HCT116 (cell line): Measurements from ENCODE around the gene AQP10. TPM values are rescaled to one million over a fixed set of nuclear protein-coding genes. Genes with fewer than 3 reads are reported as not detected.
"Not testable (repeated sequence)": the region's sequence is repeated elsewhere in the genome, so short reads cannot be mapped to it uniquely, and the experiment has no call there.

Experiments
- ATAC-seq: fragments of 200-7000 bp; cut with Tn5 transposase; 2 replicates; pipeline ENCODE4 v1.9.1; 2020; ENCODE audit warnings: mild to moderate bottlenecking, moderate library complexity
- BruUV-seq: library from RNA; stranded (reverse); fragments of 400-500 nt; replicated peaks from 2 replicates; lab custom pipeline; 2021; lab: Mats Ljungman, UMichigan
- CTCF ChIA-PET: fragments of 300-600 bp; sonication (Branson Sonifier 250); formaldehyde crosslinking; loops from one replicate; lab custom pipeline; 2021; ENCODE audit warnings: antibody characterized with exemption; lab: Charles Lee
- POLR2A ChIA-PET: fragments of 300-600, 350-600 bp; sonication (Branson Sonifier 250); formaldehyde crosslinking; loops from one replicate; lab custom pipeline; 2021; ENCODE audit warnings: antibody characterized with exemption; lab: Charles Lee
- RAD21 ChIA-PET, 2 experiments: fragments of 300-600 bp; sonication (Branson Sonifier 250); formaldehyde crosslinking; loops; one replicate each; lab custom pipeline; 2023; ENCODE audit warnings: low total read pairs in 2 of 2; ENCODE audit not compliant: uncharacterized antibody in 2 of 2, unreplicated experiment in 2 of 2, low non-redundant PET in 1 of 2; lab: Charles Lee
- DNase-seq: peaks from one replicate; pipeline ENCODE4 v3.0.0-alpha.2; 2010; ENCODE audit warnings: low read depth, low spot score
- H2AFZ ChIP-seq: fragments of 200-600 bp; shearing (Covaris generic), sonication (generic); 2 replicates; pipeline ENCODE4 v1.6.1; 2017; ENCODE audit warnings: low read depth, mixed run types, mixed read lengths, antibody characterized with exemption, low read length; ENCODE audit not compliant: poor library complexity, severe bottlenecking
- H3K27ac ChIP-seq: 2 replicates; pipeline ENCODE4 v1.5.1; 2012; ENCODE audit warnings: low read depth, low read length
- H3K27me3 ChIP-seq: fragments of 200-600 bp; sonication (generic); 2 replicates; pipeline ENCODE4 v1.6.1; 2016; ENCODE audit warnings: mixed run types, low read length, mixed read lengths; ENCODE audit not compliant: insufficient read depth
- H3K36me3 ChIP-seq, 2 experiments: fragments of 200-500 bp in 1 of 2; fragments of 200-600 bp in 1 of 2; sonication (Bioruptor generic) in 1 of 2; sonication (generic) in 1 of 2; 2 replicates each; pipeline versions ENCODE4 v1.5.1 to v1.6.1; 2014 to 2016; ENCODE audit warnings: low read length in 2 of 2, inconsistent platforms in 1 of 2, mixed read lengths in 1 of 2, mixed run types in 1 of 2; ENCODE audit not compliant: insufficient read depth in 2 of 2, control insufficient read depth in 1 of 2
- H3K4me1 ChIP-seq, 2 experiments: fragments of 200-600 bp in 1 of 2; sonication (generic) in 1 of 2; 2 replicates each; pipeline versions ENCODE4 v1.5.1 to v1.6.1; 2012 to 2017; ENCODE audit warnings: low read length in 2 of 2, inconsistent platforms in 1 of 2, mild to moderate bottlenecking in 1 of 2, mixed read lengths in 1 of 2, mixed run types in 1 of 2, moderate library complexity in 1 of 2; ENCODE audit not compliant: insufficient read depth in 2 of 2, control insufficient read depth in 1 of 2
- H3K4me2 ChIP-seq: fragments of 200-600 bp; sonication (generic); 2 replicates; pipeline ENCODE4 v1.6.1; 2017; ENCODE audit warnings: mixed run types, low read length, mixed read lengths
- H3K4me3 ChIP-seq, 2 experiments: fragments of 200-600 bp in 1 of 2; sonication (generic) in 1 of 2; replicated peaks in 1 of 2; 2 replicates each; pipeline ENCODE4 v1.5.1; 2011 to 2016; ENCODE audit warnings: low read length in 2 of 2, control low read depth in 1 of 2, low read depth in 1 of 2, mild to moderate bottlenecking in 1 of 2, mixed read lengths in 1 of 2, mixed run types in 1 of 2
- H3K79me2 ChIP-seq: fragments of 200-600 bp; sonication (generic); 2 replicates; pipeline ENCODE4 v1.6.1; 2017; ENCODE audit warnings: mild to moderate bottlenecking, mixed run types, low read length, moderate library complexity, mixed read lengths; ENCODE audit not compliant: insufficient read depth
- H3K9ac ChIP-seq: fragments of 200-600 bp; sonication (generic); 2 replicates; pipeline ENCODE4 v1.6.1; 2016; ENCODE audit warnings: low read length, mixed read lengths
- H3K9me2 ChIP-seq: fragments of 200-600 bp; sonication (generic), shearing (Covaris generic); 2 replicates; pipeline ENCODE4 v1.6.1; 2017; ENCODE audit warnings: mixed run types, mild to moderate bottlenecking, moderate library complexity; ENCODE audit not compliant: insufficient read depth
- H3K9me3 ChIP-seq, 2 experiments: fragments of 200-500 bp in 1 of 2; fragments of 200-600 bp in 1 of 2; sonication (Bioruptor generic) in 1 of 2; sonication (generic) in 1 of 2; 2 replicates each; pipeline ENCODE4 v1.6.1; 2014 to 2017; ENCODE audit warnings: low read length in 2 of 2, mixed read lengths in 2 of 2, inconsistent platforms in 1 of 2, low read depth in 1 of 2, mild to moderate bottlenecking in 1 of 2, mixed run types in 1 of 2, moderate library complexity in 1 of 2; ENCODE audit not compliant: control insufficient read depth in 1 of 2, insufficient read depth in 1 of 2
- H4K20me1 ChIP-seq: fragments of 200-600 bp; sonication (generic), shearing (Covaris generic); 2 replicates; pipeline ENCODE4 v1.6.1; 2017; ENCODE audit warnings: mixed run types, mild to moderate bottlenecking, moderate library complexity; ENCODE audit not compliant: insufficient read depth
- ELF1 ChIP-seq: IDR thresholded peaks from 2 replicates; pipeline ENCODE4 v1.6.1; 2012; ENCODE audit warnings: low read depth, borderline replicate concordance
- JUND ChIP-seq: IDR thresholded peaks from 2 replicates; pipeline ENCODE4 v1.6.1; 2012
- POLR2AphosphoS5 ChIP-seq: IDR thresholded peaks from 2 replicates; pipeline ENCODE4 v1.6.1; 2011; ENCODE audit warnings: mild to moderate bottlenecking, low read depth, low read length, moderate library complexity
- SIN3A ChIP-seq: IDR thresholded peaks from 2 replicates; pipeline ENCODE4 v1.6.1; 2012; ENCODE audit warnings: low read depth
- SP1 ChIP-seq: IDR thresholded peaks from 2 replicates; pipeline ENCODE4 v1.6.1; 2012; ENCODE audit warnings: low read depth
- SRF ChIP-seq: IDR thresholded peaks from 2 replicates; pipeline ENCODE4 v1.6.1; 2012; ENCODE audit warnings: low read depth
- YY1 ChIP-seq: IDR thresholded peaks from 2 replicates; pipeline ENCODE4 v1.6.1; 2011; ENCODE audit warnings: low read length, low read depth, moderate library complexity, mild to moderate bottlenecking; ENCODE audit not compliant: insufficient replicate concordance; ENCODE audit errors: extremely low read depth
- intact Hi-C: fragments of 100-400 bp; cut with micrococcal nuclease; formaldehyde crosslinking; loops from 2 replicates; pipeline ENCODE4 v1.10.0; 2022
- total RNA-seq: library from RNA; stranded (reverse); gene quantifications from one replicate; pipeline ENCODE4 v1.2.1, GENCODE V29; 2021; ENCODE audit not compliant: unreplicated experiment

AQP10 gene
- total RNA-seq, 1 experiment from 2014 or later = not detected

DNA sequence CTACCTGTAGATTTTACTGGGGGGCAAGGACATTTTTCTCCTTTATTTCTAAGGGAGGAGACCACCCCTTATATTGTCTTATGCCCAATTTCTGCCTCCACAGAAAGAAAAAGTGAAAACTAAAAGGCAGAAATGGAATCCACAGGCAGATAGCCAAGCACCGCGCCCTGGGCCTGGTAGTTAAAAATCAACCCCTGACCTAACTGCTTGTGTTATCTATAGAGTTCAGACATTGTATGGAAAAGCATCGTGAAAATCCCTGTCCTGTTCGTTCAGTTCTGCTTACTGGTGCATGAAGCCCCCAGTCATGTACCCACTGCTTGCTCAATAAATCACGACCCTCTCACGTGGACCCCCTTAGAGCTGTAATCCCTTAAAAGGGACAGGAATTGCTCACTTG is 50.5 kb downstream of the AQP10 start:
- no peaks in the 10 kb centered on the region for H3K9me2 ChIP-seq
- intact Hi-C loops = no loop called here
- H3K4me1 ChIP-seq = no peaks in the 10 kb centered on the region
- TF ChIP-seq ELF1 = no peak
- TF ChIP-seq SRF = no peak
- TF ChIP-seq YY1 = no peak
- no peak for TF ChIP-seq SIN3A
- no peak for TF ChIP-seq POLR2AphosphoS5
- TF ChIP-seq SP1 = no peak
- TF ChIP-seq JUND = no peak
- POLR2A ChIA-PET = no interaction called here
- H3K4me2 ChIP-seq = no peak overlapping the region
- CTCF ChIA-PET = no interaction called here
- H3K9ac ChIP-seq = no peak overlapping the region
- no peak for DNase-seq
- no peak overlapping the region for H3K4me3 ChIP-seq
- no TSS peak for BruUV-seq
- RAD21 ChIA-PET = no interaction called here
- no peaks in the 10 kb centered on the region for H3K36me3 ChIP-seq
- H3K79me2 ChIP-seq = no peaks in the 10 kb centered on the region
- H4K20me1 ChIP-seq = no peaks in the 10 kb centered on the region
- no peak overlapping the region for H3K27ac ChIP-seq
- no peaks in the 10 kb centered on the region for H3K9me3 ChIP-seq
- ATAC-seq = no peak
- no peaks in the 10 kb centered on the region for H3K27me3 ChIP-seq
- no peak overlapping the region for H2AFZ ChIP-seq

DNA sequence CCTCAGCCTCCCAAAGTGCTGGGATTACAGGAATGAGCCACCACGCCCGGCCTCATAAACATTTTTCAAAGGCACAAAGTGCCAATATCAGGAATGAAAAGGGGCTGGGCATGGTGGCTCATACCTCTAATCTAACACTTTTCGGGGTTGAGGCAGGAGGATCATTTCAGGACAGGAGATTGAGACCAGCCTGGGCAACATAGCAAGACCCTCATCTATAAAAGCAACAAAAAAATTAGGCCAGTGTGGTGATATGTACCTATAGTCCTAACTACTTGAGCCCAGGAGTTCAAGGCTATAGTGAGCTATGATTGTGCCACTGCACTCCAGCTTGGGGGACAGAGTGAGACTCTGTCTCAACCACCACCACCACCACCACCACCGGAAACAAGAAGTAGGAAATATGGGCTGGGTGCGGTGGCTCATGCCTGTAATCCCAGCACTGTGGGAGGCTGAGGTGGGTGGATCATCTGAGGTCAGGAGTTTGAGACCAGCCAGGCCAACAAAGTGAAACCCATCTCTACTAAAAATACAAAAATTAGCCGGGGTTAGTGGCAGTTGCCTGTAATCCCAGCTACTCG is 53.0 kb downstream of the AQP10 start:
- H3K36me3 ChIP-seq, POLR2A ChIA-PET, H3K79me2 ChIP-seq, intact Hi-C loops, RAD21 ChIA-PET, ATAC-seq, H3K4me3 ChIP-seq, BruUV-seq, H3K9me2 ChIP-seq, H3K27ac ChIP-seq, H3K4me2 ChIP-seq, H3K27me3 ChIP-seq, CTCF ChIA-PET, DNase-seq, H3K9me3 ChIP-seq, H3K4me1 ChIP-seq, H4K20me1 ChIP-seq, H2AFZ ChIP-seq, H3K9ac ChIP-seq: not testable (repeated sequence)

Other genes with a start within 250 kb of the AQP10 start
- gene NUP210L, start 166.0 kb upstream of the AQP10 start, total RNA-seq = 0.10 TPM
- gene TPM3, start 129.0 kb upstream of the AQP10 start, total RNA-seq = 457 TPM
- not detected for gene CFAP141, start 114.8 kb upstream of the AQP10 start, total RNA-seq
- 189 TPM for gene UBAP2L, start 100.1 kb upstream of the AQP10 start, total RNA-seq
- gene HAX1, start 48.5 kb upstream of the AQP10 start, total RNA-seq = 93.6 TPM
- gene ATP8B2, start 4.4 kb downstream of the AQP10 start, total RNA-seq = 22.1 TPM
- 6.8 TPM for gene IL6R, start 84.2 kb downstream of the AQP10 start, total RNA-seq
- gene TDRD10, start 181.1 kb downstream of the AQP10 start, total RNA-seq = not detected
- not detected for gene SHE, start 181.3 kb downstream of the AQP10 start, total RNA-seq
- gene UBE2Q1, start 237.6 kb downstream of the AQP10 start, total RNA-seq = 70.9 TPM
- gene CHRNB2, start 246.7 kb downstream of the AQP10 start, total RNA-seq = not detected